Body of pancreas (tissue), 4 donors: Measurements from ENCODE around the gene SIGLEC12. TPM values are rescaled to one million over a fixed set of nuclear protein-coding genes. Genes with fewer than 3 reads are reported as not detected.
"Not testable (repeated sequence)": the region's sequence is repeated elsewhere in the genome, so short reads cannot be mapped to it uniquely, and the experiment has no call there.

ENCODE experiments used
- ATAC-seq: fragments of 150-250 bp; one replicate; pipeline ENCODE4 v1.9.1; 2016
- DNase-seq, 4 donors: peaks; one replicate each; pipeline ENCODE4 v3.0.0-alpha.2; 2019
- H3K27ac ChIP-seq, 4 donors: fragments of 200-600 bp; sonication (generic); 1 replicate in 3 of 4; 2 replicates in 1 of 4; pipeline versions ENCODE4 v1.5.1 to v1.6.1; 2016 to 2019; ENCODE audit warnings: mild to moderate bottlenecking in 1 of 4, mixed read lengths in 1 of 4, moderate library complexity in 1 of 4
- H3K27me3 ChIP-seq, 2 donors: fragments of 200-600 bp; sonication (generic); one replicate each; pipeline ENCODE4 v1.6.0; 2016; ENCODE audit warnings: mild to moderate bottlenecking in 1 of 2
- H3K36me3 ChIP-seq, 2 donors: fragments of 200-600 bp; sonication (generic); replicated peaks in 1 of 2; 2 replicates each; pipeline ENCODE4 v1.5.1; 2016; ENCODE audit warnings: low read depth in 2 of 2; ENCODE audit not compliant: insufficient read depth in 1 of 2
- H3K4me1 ChIP-seq: fragments of 200-600 bp; sonication (generic); one replicate; pipeline ENCODE4 v1.6.0; 2016
- H3K4me3 ChIP-seq, 2 donors: fragments of 200-600 bp; sonication (generic); 1 replicate in 1 of 2; 2 replicates in 1 of 2; pipeline ENCODE4 v1.5.1; 2016 to 2019
- H3K9me3 ChIP-seq, 3 donors: fragments of 200-600 bp; sonication (generic); 1 replicate in 2 of 3; 2 replicates in 1 of 3; pipeline ENCODE4 v1.5.1; 2016
- POLR2A ChIP-seq, 3 donors: fragments of 450-650 bp; IDR thresholded peaks; one replicate each; pipeline ENCODE4 v1.6.1; 2016; ENCODE audit warnings: antibody characterized with exemption in 3 of 3, mild to moderate bottlenecking in 2 of 3
- WGBS, 2 donors: methylation state at CpG; one replicate each; pipeline ENCODE4 v1.1.5; 2017; 5-methylcytosine and 5-hydroxymethylcytosine counted together
- intact Hi-C: fragments of 100-400 bp; cut with DNase I; formaldehyde crosslinking; loops from one replicate; pipeline ENCODE4 v1.15.1; 2023
- total RNA-seq, 2 donors: library from RNA; depleted of rRNA; stranded (reverse); fragments of >200 nt; gene quantifications; one replicate each; pipeline ENCODE4 v1.1.0, GENCODE V29; 2016
- TF ChIP-seq, protein P1 (sequence below), 7 experiments: fragments of 450-650 bp in 4 of 7; fragments of 200-600 bp in 3 of 7; sonication (generic) in 3 of 7; IDR thresholded peaks; one replicate each; pipeline ENCODE4 v1.5.1; 2016 to 2019; ENCODE audit warnings: antibody characterized with exemption in 7 of 7

SIGLEC12 gene
- total RNA-seq, 2 donors from 2014 or later = not detected

- no peak for TF ChIP-seq POLR2A (IDR thresholded peaks at IDR 0.05)
- TF ChIP-seq, protein P1, sequence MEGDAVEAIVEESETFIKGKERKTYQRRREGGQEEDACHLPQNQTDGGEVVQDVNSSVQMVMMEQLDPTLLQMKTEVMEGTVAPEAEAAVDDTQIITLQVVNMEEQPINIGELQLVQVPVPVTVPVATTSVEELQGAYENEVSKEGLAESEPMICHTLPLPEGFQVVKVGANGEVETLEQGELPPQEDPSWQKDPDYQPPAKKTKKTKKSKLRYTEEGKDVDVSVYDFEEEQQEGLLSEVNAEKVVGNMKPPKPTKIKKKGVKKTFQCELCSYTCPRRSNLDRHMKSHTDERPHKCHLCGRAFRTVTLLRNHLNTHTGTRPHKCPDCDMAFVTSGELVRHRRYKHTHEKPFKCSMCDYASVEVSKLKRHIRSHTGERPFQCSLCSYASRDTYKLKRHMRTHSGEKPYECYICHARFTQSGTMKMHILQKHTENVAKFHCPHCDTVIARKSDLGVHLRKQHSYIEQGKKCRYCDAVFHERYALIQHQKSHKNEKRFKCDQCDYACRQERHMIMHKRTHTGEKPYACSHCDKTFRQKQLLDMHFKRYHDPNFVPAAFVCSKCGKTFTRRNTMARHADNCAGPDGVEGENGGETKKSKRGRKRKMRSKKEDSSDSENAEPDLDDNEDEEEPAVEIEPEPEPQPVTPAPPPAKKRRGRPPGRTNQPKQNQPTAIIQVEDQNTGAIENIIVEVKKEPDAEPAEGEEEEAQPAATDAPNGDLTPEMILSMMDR (IDR thresholded peaks at IDR 0.05) = no peak
- intact Hi-C loops = loop anchor here (10.0 kb wide), 1 partner anchor 185 kb away; no protein-coding TSS in a partner anchor
- Histone ChIP-seq H3K4me3 (no peak overlapping the region), H3K27me3 (no peaks in the 10 kb centered on the region), H3K9me3 (no peaks in the 10 kb centered on the region), H3K4me1 (no peaks in the 10 kb centered on the region), H3K27ac (no peak overlapping the region), H3K36me3 (no peaks in the 10 kb centered on the region)
- ATAC-seq = no peak
- WGBS, 2 donors = 14 to 33% methylated on average over 1 of the region's 1 CpG
- no peak for DNase-seq
These were observed 32.0 kb downstream of the SIGLEC12 start for GRCh38 chr19:51469629-51470028.

- Histone ChIP-seq H3K27me3 (no peaks in the 10 kb centered on the region), H3K9me3 (no peaks in the 10 kb centered on the region), H3K4me3 (no peak overlapping the region), H3K36me3 (no peaks in the 10 kb centered on the region), H3K4me1 (no peaks in the 10 kb centered on the region), H3K27ac (no peak overlapping the region)
- ATAC-seq (no peak), DNase-seq (no peak)
- no peak for TF ChIP-seq POLR2A (IDR thresholded peaks at IDR 0.05)
- TF ChIP-seq, protein P1 (IDR thresholded peaks at IDR 0.05) = no peak
- WGBS, 2 donors = 28 to 38% methylated on average over 4 of the region's 4 CpGs
- intact Hi-C loops = no loop called here
These were observed 32.4 kb downstream of the SIGLEC12 start for GRCh38 chr19:51469162-51469561.

DNA sequence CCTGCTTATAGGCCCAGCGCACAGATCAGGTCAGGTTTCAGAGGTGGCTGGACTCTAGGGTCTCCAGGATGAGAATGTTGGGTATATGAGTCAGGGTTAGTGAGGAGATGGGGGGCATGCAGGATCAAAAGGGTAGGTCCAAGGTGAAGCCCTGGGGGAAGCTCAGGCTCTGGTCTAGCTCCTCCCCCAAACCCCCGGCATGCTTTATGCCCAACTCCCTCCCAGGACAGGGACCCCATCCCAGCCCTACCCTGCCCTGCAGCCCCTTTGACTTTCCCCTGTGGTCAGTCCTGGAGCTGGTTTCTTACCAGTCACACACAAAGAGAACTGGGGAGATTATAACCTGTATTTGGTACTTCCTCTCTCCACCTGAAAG is 33.1 kb downstream of the SIGLEC12 start:
- Histone ChIP-seq H3K36me3 (no peaks in the 10 kb centered on the region), H3K9me3 (no peaks in the 10 kb centered on the region), H3K4me3 (no peak overlapping the region), H3K4me1 (no peaks in the 10 kb centered on the region), H3K27ac (no peak overlapping the region), H3K27me3 (no peaks in the 10 kb centered on the region)
- no peak for TF ChIP-seq POLR2A (IDR thresholded peaks at IDR 0.05)
- TF ChIP-seq, protein P1 (IDR thresholded peaks at IDR 0.05) = no peak
- WGBS, 2 donors = 42 to 54% methylated on average over 2 of the region's 2 CpGs
- DNase-seq = no peak
- no peak for ATAC-seq
- intact Hi-C loops = no loop called here

GRCh38 chr19:51467864-51468544 is 33.6 kb downstream of the SIGLEC12 start:
- Histone ChIP-seq H3K27me3 (no peaks in the 10 kb centered on the region), H3K4me3 (no peak overlapping the region), H3K9me3 (no peaks in the 10 kb centered on the region), H3K4me1 (no peaks in the 10 kb centered on the region), H3K36me3 (no peaks in the 10 kb centered on the region), H3K27ac (no peak overlapping the region)
- intact Hi-C loops = no loop called here
- TF ChIP-seq, protein P1 (IDR thresholded peaks at IDR 0.05) = no peak
- 43 to 50% methylated on average over 3 to 4 of the region's 4 CpGs for WGBS, 2 donors
- ATAC-seq (no peak), DNase-seq (no peak)

DNA sequence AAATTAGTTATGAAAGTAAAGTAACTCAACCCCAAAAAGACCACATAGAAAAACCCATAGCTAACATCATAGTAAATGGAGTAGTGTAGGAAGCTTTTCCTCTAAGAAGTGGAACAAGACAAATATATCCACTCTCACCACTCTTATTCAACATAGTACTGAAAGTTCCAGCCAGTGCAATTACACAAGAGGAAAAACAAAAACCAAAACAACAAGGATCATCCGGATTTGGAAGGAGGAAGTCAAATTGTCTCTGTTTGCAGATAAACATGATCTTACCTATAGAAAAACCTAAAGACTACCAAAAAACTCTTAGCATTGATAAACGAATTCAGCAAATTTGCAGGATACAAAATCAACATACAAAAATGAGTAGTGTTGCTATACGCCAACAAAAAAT is 34.9 kb downstream of the SIGLEC12 start:
- no peak for TF ChIP-seq POLR2A (IDR thresholded peaks at IDR 0.05)
- TF ChIP-seq, protein P1 (IDR thresholded peaks at IDR 0.05) = no peak
- no peak overlapping the region for H3K27ac ChIP-seq
- intact Hi-C loops = no loop called here
- no peaks in the 10 kb centered on the region for H3K4me1 ChIP-seq
- DNase-seq = no peak
- WGBS, 2 donors = 33 to 41% methylated on average over 3 of the region's 3 CpGs
- no peaks in the 10 kb centered on the region for H3K9me3 ChIP-seq
- ATAC-seq = no peak
- H3K27me3 ChIP-seq = no peaks in the 10 kb centered on the region
- no peak overlapping the region for H3K4me3 ChIP-seq
- no peaks in the 10 kb centered on the region for H3K36me3 ChIP-seq

- H3K4me1 ChIP-seq, H3K9me3 ChIP-seq, DNase-seq, intact Hi-C loops, H3K27me3 ChIP-seq, H3K36me3 ChIP-seq, H3K4me3 ChIP-seq, H3K27ac ChIP-seq, ATAC-seq: not testable (repeated sequence)
- WGBS, 2 donors = 16 to 29% methylated on average over 15 of the region's 33 CpGs
These were observed 37.5 kb downstream of the SIGLEC12 start for GRCh38 chr19:51463976-51464581.
